B cell (primary cell): Measurements from ENCODE around the gene ZNF385A.

Experiments
- EZH2 ChIP-seq: IDR thresholded peaks from 2 replicates; pipeline ENCODE4 v1.6.1; 2012; ENCODE audit warnings: borderline replicate concordance, low read depth, mild to moderate bottlenecking, moderate library complexity, low read length; ENCODE audit not compliant: insufficient read depth, poor library complexity, severe bottlenecking
- TF ChIP-seq, protein P1 (sequence below): fragments of 200-600 bp; IDR thresholded peaks from one replicate; pipeline ENCODE4 v1.8.0; 2022; ENCODE audit warnings: antibody characterized with exemption, mild to moderate bottlenecking

DNA sequence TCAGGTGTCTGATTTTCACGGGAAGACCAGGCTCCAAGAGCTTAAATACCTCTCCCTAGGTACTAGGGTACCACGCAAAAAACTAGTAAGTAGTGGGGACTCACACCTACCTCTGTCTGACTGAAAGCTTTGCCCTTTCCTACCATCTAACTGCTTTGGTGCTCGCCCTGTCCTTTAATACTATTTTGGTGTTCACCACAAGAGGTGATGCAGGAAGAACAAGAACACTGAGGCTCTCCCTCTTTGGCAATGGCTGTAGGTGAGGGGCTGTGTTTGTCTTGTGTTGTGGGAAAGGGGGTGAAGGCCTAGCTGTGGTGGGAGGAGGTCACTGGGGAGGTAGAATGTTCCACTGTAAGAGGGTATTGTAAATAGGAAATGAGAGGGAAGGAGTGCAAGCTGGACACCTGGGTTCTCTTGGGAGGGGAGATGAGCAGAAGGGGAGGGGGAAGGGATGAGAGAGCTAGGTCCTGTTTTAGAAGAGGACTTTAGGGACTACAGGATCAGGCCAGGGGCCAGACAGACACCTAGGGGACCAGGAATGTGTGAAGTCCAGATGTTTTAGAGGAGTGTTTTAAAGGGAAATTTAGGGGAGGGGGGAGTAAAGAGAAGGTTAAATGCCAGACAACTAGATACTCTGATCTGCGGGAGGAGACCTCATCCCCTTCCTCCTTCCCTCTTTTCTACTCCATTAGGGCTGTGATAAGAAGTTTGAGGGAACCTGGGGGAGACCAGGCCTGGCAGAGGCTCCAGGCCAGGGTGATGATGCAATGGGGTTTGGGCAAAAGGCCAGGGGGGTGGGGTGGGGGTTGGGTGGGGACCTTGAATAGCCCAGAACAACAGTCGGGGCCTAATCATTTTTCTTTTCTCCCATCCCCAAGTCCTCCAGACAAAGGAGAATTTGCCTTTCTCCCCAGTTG, 32.4 kb upstream of the ZNF385A start:
- TF ChIP-seq, protein P1, sequence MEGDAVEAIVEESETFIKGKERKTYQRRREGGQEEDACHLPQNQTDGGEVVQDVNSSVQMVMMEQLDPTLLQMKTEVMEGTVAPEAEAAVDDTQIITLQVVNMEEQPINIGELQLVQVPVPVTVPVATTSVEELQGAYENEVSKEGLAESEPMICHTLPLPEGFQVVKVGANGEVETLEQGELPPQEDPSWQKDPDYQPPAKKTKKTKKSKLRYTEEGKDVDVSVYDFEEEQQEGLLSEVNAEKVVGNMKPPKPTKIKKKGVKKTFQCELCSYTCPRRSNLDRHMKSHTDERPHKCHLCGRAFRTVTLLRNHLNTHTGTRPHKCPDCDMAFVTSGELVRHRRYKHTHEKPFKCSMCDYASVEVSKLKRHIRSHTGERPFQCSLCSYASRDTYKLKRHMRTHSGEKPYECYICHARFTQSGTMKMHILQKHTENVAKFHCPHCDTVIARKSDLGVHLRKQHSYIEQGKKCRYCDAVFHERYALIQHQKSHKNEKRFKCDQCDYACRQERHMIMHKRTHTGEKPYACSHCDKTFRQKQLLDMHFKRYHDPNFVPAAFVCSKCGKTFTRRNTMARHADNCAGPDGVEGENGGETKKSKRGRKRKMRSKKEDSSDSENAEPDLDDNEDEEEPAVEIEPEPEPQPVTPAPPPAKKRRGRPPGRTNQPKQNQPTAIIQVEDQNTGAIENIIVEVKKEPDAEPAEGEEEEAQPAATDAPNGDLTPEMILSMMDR: no peak
- no peak for TF ChIP-seq EZH2
